ENCODE results near the gene DMGDH.

Gene DMGDH

DNA sequence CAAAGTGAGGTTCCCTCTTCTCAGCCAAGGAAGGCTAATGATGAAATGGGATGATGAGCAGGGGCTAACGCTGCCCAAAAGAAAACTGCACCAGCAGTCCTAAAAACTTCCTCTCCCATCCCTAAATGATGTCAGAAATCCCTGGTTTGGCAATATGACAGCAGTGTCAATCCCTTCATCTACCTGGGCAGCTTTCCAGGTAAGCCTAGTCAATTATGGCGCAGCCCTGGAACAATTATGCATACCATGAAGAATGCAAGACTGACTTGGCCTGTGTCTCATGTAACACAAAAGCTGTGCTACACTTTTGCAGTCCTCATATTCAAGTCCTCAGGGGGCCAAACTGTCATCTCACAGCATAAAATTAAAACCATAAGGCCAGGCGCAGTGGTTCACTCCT, 7.0 kb downstream of the DMGDH start:
- H3K27ac ChIP-seq, result no peak overlapping the region
- TF ChIP-seq, protein P1, sequence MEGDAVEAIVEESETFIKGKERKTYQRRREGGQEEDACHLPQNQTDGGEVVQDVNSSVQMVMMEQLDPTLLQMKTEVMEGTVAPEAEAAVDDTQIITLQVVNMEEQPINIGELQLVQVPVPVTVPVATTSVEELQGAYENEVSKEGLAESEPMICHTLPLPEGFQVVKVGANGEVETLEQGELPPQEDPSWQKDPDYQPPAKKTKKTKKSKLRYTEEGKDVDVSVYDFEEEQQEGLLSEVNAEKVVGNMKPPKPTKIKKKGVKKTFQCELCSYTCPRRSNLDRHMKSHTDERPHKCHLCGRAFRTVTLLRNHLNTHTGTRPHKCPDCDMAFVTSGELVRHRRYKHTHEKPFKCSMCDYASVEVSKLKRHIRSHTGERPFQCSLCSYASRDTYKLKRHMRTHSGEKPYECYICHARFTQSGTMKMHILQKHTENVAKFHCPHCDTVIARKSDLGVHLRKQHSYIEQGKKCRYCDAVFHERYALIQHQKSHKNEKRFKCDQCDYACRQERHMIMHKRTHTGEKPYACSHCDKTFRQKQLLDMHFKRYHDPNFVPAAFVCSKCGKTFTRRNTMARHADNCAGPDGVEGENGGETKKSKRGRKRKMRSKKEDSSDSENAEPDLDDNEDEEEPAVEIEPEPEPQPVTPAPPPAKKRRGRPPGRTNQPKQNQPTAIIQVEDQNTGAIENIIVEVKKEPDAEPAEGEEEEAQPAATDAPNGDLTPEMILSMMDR (conservative IDR thresholded peaks at IDR 0.05), result no peak

DNA sequence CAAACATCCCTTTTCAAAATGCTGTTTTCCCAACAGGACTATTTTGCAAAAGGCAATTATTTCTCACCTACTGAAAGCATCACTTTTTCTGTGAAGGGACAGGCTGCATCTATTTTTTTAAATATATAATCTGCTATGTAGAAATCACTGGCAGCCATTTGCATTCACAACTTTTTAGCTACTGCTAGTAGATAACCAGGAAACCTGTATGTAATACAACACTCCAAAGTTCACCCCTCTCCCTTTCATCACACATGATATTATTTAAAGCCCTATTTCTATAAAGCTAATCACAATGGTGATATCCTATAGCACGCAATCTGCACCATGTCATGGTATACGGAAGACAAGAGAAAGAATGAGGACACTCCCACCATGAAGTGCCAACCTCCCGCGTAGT, 9.8 kb downstream of the DMGDH start:
- no peak for TF ChIP-seq ZFX (IDR thresholded peaks at IDR 0.05)
- TF ChIP-seq, protein P1 (conservative IDR thresholded peaks at IDR 0.05), result no peak
- no peak overlapping the region for H3K27ac ChIP-seq

DNA sequence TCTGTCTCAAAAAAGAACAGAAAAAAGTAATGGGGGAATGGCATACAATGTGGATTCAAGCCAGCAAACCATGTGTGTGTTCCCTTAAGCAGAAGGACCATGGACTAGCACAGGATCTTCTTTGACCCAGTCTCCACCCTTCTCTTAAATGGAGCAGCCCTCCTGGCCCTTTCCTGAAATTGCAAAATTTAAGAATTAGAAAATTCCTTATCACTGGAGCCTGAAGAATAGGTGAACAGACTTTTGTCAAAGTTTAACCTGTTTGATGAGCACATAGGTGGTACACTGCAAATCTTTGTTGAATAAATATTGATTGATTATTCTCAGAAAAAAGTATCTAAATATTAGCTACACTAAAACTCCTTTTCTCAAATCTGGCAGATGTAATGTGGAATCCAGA, 12.6 kb downstream of the DMGDH start:
- no peak overlapping the region for H3K27ac ChIP-seq
- TF ChIP-seq, protein P1 (conservative IDR thresholded peaks at IDR 0.05), result no peak
- no peak for TF ChIP-seq ZFX (IDR thresholded peaks at IDR 0.05)

DNA sequence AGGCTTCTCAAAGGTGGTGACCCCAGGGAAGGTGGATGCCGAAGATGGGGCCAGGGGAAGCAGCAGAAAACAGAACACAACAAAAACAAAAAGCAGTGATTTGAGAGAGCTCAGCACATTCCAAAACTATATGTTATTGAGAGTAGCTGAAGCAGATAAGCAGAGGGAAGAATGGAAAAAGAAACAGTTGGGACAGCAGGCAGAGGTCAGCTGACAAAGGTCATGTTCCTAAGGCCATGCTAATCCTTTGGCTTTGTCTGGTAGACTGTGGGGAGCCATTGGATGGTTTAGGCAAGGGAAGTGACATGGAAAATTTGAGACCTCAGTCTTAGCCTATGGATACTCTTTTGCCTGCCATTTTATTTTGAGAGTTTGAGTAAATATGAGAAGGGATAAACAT, 14.5 kb downstream of the DMGDH start:
- TF ChIP-seq, protein P1 (conservative IDR thresholded peaks at IDR 0.05), result no peak
- TF ChIP-seq ZFX (IDR thresholded peaks at IDR 0.05), result no peak
- H3K27ac ChIP-seq, result no peak overlapping the region

DNA sequence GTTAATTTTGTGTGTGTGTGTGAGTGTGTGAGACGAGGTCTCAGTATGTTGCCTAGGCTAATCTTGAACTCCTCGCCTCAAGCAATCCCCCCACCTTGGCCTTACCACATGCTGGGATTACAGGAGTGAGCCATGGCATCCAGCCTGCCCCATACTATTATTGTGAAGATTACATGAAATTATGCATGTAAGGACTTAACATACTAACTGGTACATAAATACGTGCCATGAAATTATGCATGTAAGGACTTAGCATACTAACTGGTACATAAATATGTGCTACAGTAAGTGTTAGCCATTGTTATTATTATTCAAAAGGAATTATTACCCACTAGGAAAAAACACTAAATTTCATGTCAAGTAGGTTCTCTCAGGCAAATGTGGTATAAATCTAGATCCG, 16.2 kb downstream of the DMGDH start:
- no peak for TF ChIP-seq ZFX (IDR thresholded peaks at IDR 0.05)
- TF ChIP-seq, protein P1 (conservative IDR thresholded peaks at IDR 0.05), result no peak
- no peak overlapping the region for H3K27ac ChIP-seq

DNA sequence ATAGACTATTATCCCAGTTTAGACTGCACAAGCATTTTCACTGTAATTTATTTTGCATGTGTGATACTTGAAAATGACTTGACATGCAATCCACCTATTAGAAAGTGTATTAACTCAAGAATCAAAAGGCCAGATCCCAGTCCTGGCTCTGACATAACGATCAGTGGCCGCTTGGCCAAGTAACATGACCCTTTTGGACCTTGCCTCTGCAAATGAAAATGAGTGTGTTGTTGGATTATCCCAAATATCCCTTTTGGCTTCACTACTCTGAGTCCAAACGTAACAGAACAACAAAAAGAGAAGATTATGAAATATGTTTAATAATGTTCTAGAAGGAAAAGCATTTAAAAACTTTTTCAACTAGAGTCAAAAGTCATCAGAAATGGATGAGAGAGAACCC, 19.0 kb downstream of the DMGDH start:
- no peak overlapping the region for H3K27ac ChIP-seq
- TF ChIP-seq ZFX (IDR thresholded peaks at IDR 0.05), result no peak
- TF ChIP-seq, protein P1 (conservative IDR thresholded peaks at IDR 0.05), result no peak

DNA sequence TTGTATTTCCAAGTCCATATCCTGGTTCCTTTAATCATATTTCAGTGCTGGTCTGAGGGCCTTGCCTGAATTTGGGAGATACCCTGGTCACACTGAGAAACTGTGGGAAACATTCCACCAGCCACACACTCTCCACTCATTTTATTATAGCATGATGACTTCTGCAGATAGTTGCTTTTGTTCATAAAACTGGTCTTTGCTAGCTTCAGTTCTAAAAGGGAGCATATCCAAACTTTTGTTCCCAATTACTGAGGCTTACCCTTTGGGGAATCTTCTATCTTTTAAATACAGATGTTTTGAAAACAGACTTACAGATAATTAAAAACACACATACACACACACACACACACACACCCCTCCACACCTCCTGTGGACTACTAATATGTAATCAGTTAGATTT, 21.0 kb downstream of the DMGDH start:
- no peak overlapping the region for H3K27ac ChIP-seq
- TF ChIP-seq ZFX (IDR thresholded peaks at IDR 0.05), result no peak
- TF ChIP-seq, protein P1 (conservative IDR thresholded peaks at IDR 0.05), result no peak

All from C4-2B (cell line).